H1 (cell line): ENCODE data around the gene NACAD. TPM values are rescaled to one million over a fixed set of nuclear protein-coding genes. Genes with fewer than 3 reads are reported as not detected.

Experiments used
- CTCF ChIA-PET: fragments of 300-600 bp; sonication (Branson Sonifier 250); formaldehyde crosslinking; loops from one replicate; lab custom pipeline; 2021; ENCODE audit not compliant: partially characterized antibody; lab: Charles Lee
- POLR2A ChIA-PET: fragments of 300-600 bp; sonication (Branson Sonifier 250); formaldehyde crosslinking; loops from one replicate; lab custom pipeline; 2021; ENCODE audit warnings: inconsistent platforms; ENCODE audit not compliant: partially characterized antibody; lab: Charles Lee
- DNase-seq, 2 experiments: peaks; one replicate each; pipeline versions ENCODE4 v3.0.0 to v3.0.0-alpha.2; 2010 to 2022; ENCODE audit warnings: low spot score in 2 of 2, low read depth in 1 of 2, mixed read lengths in 1 of 2
- FAIRE-seq: peaks from 2 replicates; lab custom pipeline; 2011; peaks lifted over from hg19 to GRCh38; lab: Jason Lieb, UNC
- H2AFZ ChIP-seq: 2 replicates; pipeline ENCODE4 v1.8.1; 2012; ENCODE audit warnings: low read length, inconsistent platforms
- H2AK5ac ChIP-seq: 2 replicates; pipeline ENCODE4 v1.6.1; 2013; ENCODE audit warnings: low read depth, low read length
- H2BK120ac ChIP-seq: replicated peaks from 2 replicates; pipeline ENCODE3; 2013; ENCODE audit warnings: low read depth, low read length, inconsistent platforms
- H2BK12ac ChIP-seq: 2 replicates; pipeline ENCODE4 v1.6.1; 2013; ENCODE audit warnings: low read depth, low read length
- H2BK15ac ChIP-seq: 2 replicates; pipeline ENCODE4 v1.6.1; 2013; ENCODE audit warnings: low read length
- H2BK20ac ChIP-seq: 2 replicates; pipeline ENCODE4 v1.6.1; 2013; ENCODE audit warnings: low read length
- H2BK5ac ChIP-seq: 2 replicates; pipeline ENCODE4 v1.6.1; 2013; ENCODE audit warnings: low read depth, low read length
- H3K14ac ChIP-seq: 2 replicates; pipeline ENCODE4 v1.6.1; 2013; ENCODE audit warnings: inconsistent platforms; ENCODE audit not compliant: insufficient read length
- H3K18ac ChIP-seq: 2 replicates; pipeline ENCODE4 v1.6.1; 2013; ENCODE audit warnings: low read length; ENCODE audit errors: extremely low read depth
- H3K23ac ChIP-seq: 2 replicates; pipeline ENCODE4 v1.6.1; 2013; ENCODE audit warnings: inconsistent platforms; ENCODE audit not compliant: insufficient read length
- H3K23me2 ChIP-seq: 2 replicates; pipeline ENCODE4 v1.6.1; 2013; ENCODE audit warnings: low read depth, low read length
- H3K27ac ChIP-seq: 2 replicates; pipeline ENCODE4 v1.6.1; 2011; ENCODE audit warnings: low read depth, low read length, inconsistent platforms
- H3K27me3 ChIP-seq, 4 experiments: replicated peaks in 1 of 4; 1 replicate in 1 of 4; 2 replicates in 3 of 4; pipeline versions ENCODE4 v1.6.1 to v1.8.1; 2011 to 2013; ENCODE audit warnings: low read length in 3 of 4, mild to moderate bottlenecking in 3 of 4, inconsistent platforms in 2 of 4, mixed read lengths in 2 of 4, moderate library complexity in 1 of 4; ENCODE audit not compliant: control insufficient read depth in 3 of 4, insufficient read depth in 3 of 4; ENCODE audit errors: extremely low read depth in 1 of 4
- H3K36me3 ChIP-seq, 4 experiments: 2 replicates each; pipeline versions ENCODE4 v1.6.1 to v1.8.1; 2011 to 2013; ENCODE audit warnings: mild to moderate bottlenecking in 4 of 4, low read length in 3 of 4, moderate library complexity in 2 of 4, control low read depth in 1 of 4, inconsistent platforms in 1 of 4; ENCODE audit not compliant: insufficient read depth in 4 of 4, control insufficient read depth in 2 of 4
- H3K4ac ChIP-seq: replicated peaks from 2 replicates; pipeline ENCODE3; 2013; ENCODE audit warnings: low read length, low read depth, mixed read lengths, inconsistent platforms; ENCODE audit not compliant: insufficient read length
- H3K4me1 ChIP-seq, 4 experiments: replicated peaks in 1 of 4; 1 replicate in 1 of 4; 2 replicates in 3 of 4; pipeline versions ENCODE4 v1.6.1 to v1.8.1; 2011 to 2013; ENCODE audit warnings: low read length in 3 of 4, inconsistent platforms in 2 of 4, mixed read lengths in 1 of 4; ENCODE audit not compliant: insufficient read depth in 4 of 4, control insufficient read depth in 3 of 4
- H3K4me2 ChIP-seq, 2 experiments: 2 replicates each; pipeline versions ENCODE4 v1.6.1 to v1.8.1; 2011 to 2013; ENCODE audit warnings: low read depth in 2 of 2, low read length in 2 of 2, control low read depth in 1 of 2, inconsistent platforms in 1 of 2, mild to moderate bottlenecking in 1 of 2; ENCODE audit not compliant: insufficient read depth in 1 of 2
- H3K4me3 ChIP-seq, 4 experiments: fragments of 200-600, 300-600 bp in 1 of 4; sonication (generic), shearing (Covaris generic), sonication (Bioruptor Twin) in 1 of 4; 2 replicates each; pipeline versions ENCODE4 v1.5.1 to v1.8.1; 2011 to 2016; ENCODE audit warnings: low read length in 4 of 4, low read depth in 3 of 4, control low read depth in 2 of 4, inconsistent platforms in 2 of 4, mild to moderate bottlenecking in 2 of 4, mixed read lengths in 1 of 4, moderate library complexity in 1 of 4; ENCODE audit not compliant: insufficient read depth in 2 of 4; ENCODE audit errors: extremely low read depth in 1 of 4
- H3K56ac ChIP-seq: replicated peaks from 2 replicates; pipeline ENCODE3; 2013; ENCODE audit warnings: low read depth, mild to moderate bottlenecking, mixed read lengths, low read length, inconsistent platforms; ENCODE audit not compliant: insufficient read length
- H3K79me1 ChIP-seq: 2 replicates; pipeline ENCODE4 v1.6.1; 2013; ENCODE audit warnings: low read depth, low read length, control low read depth
- H3K79me2 ChIP-seq, 2 experiments: 2 replicates each; pipeline versions ENCODE4 v1.6.1 to v1.8.1; 2012 to 2013; ENCODE audit warnings: low read length in 2 of 2, mild to moderate bottlenecking in 2 of 2, inconsistent platforms in 1 of 2; ENCODE audit not compliant: insufficient read depth in 2 of 2, control insufficient read depth in 1 of 2
- H3K9ac ChIP-seq, 4 experiments: replicated peaks in 1 of 4; 1 replicate in 1 of 4; 2 replicates in 3 of 4; pipeline versions ENCODE4 v1.6.1 to v1.8.1; 2011 to 2013; ENCODE audit warnings: low read depth in 3 of 4, low read length in 3 of 4, control low read depth in 2 of 4, mild to moderate bottlenecking in 2 of 4, moderate library complexity in 2 of 4, inconsistent platforms in 1 of 4; ENCODE audit errors: extremely low read depth in 1 of 4
- H3K9me3 ChIP-seq, 2 experiments: 2 replicates each; pipeline versions ENCODE4 v1.6.1 to v1.8.1; 2012 to 2013; ENCODE audit warnings: mild to moderate bottlenecking in 2 of 2, moderate library complexity in 2 of 2, control low read depth in 1 of 2, inconsistent platforms in 1 of 2, low read depth in 1 of 2, low read length in 1 of 2, mixed read lengths in 1 of 2; ENCODE audit not compliant: insufficient read depth in 2 of 2
- H4K20me1 ChIP-seq, 2 experiments: replicated peaks in 1 of 2; 2 replicates each; pipeline versions ENCODE3 to v1.8.1; 2011 to 2013; ENCODE audit warnings: inconsistent platforms in 2 of 2, low read length in 2 of 2, mild to moderate bottlenecking in 1 of 2; ENCODE audit not compliant: insufficient read depth in 2 of 2, control insufficient read depth in 1 of 2
- H4K5ac ChIP-seq: 2 replicates; pipeline ENCODE4 v1.6.1; 2013; ENCODE audit warnings: low read length, low read depth, mixed read lengths, inconsistent platforms; ENCODE audit not compliant: insufficient read length
- H4K8ac ChIP-seq: 2 replicates; pipeline ENCODE4 v1.8.0; 2013; ENCODE audit warnings: mild to moderate bottlenecking, moderate library complexity, low read length, inconsistent platforms; ENCODE audit not compliant: insufficient read depth; ENCODE audit errors: extremely low read depth
- H4K91ac ChIP-seq: replicated peaks from 2 replicates; pipeline ENCODE3; 2013; ENCODE audit warnings: low read length, mixed read lengths, inconsistent platforms; ENCODE audit not compliant: insufficient read length
- BACH1 ChIP-seq: IDR thresholded peaks from 2 replicates; pipeline ENCODE4 v1.6.1; 2012; ENCODE audit warnings: low read length, improper control_type of control experiment
- BCL11A ChIP-seq, 2 experiments: IDR thresholded peaks; one replicate each; pipeline ENCODE4 v1.6.1; 2011; ENCODE audit warnings: low read depth in 2 of 2, low read length in 2 of 2, mild to moderate bottlenecking in 2 of 2
- BRCA1 ChIP-seq: IDR thresholded peaks from 2 replicates; pipeline ENCODE4 v1.6.1; 2012; ENCODE audit warnings: low read depth, low read length, improper control_type of control experiment
- CBX5 ChIP-seq: fragments of 300-800, 300-1000 bp; sonication (generic); IDR thresholded peaks from 2 replicates; pipeline ENCODE4 v1.7.1; 2016; ENCODE audit warnings: antibody characterized with exemption, low read length, low read depth
- CTBP2 ChIP-seq: IDR thresholded peaks from 2 replicates; pipeline ENCODE4 v1.7.0; 2011; ENCODE audit warnings: borderline replicate concordance, mild to moderate bottlenecking, moderate library complexity, mixed read lengths, low read length; ENCODE audit not compliant: insufficient read depth, insufficient read length
- EZH2 ChIP-seq: fragments of 200-600 bp; sonication (generic); IDR thresholded peaks from 2 replicates; pipeline ENCODE4 v1.7.1; 2012; ENCODE audit warnings: low read depth, mild to moderate bottlenecking, moderate library complexity, low read length, inconsistent platforms; ENCODE audit not compliant: severe bottlenecking
- FOSL1 ChIP-seq: IDR thresholded peaks from 2 replicates; pipeline ENCODE4 v1.6.1; 2011; ENCODE audit warnings: mild to moderate bottlenecking, low read depth, low read length, moderate library complexity; ENCODE audit not compliant: insufficient read depth
- JUN ChIP-seq: IDR thresholded peaks from 2 replicates; pipeline ENCODE4 v1.6.1; 2011; ENCODE audit warnings: low read depth, mild to moderate bottlenecking, improper control_type of control experiment, low read length
- JUND ChIP-seq: IDR thresholded peaks from 2 replicates; pipeline ENCODE4 v1.6.1; 2011; ENCODE audit warnings: mild to moderate bottlenecking, improper control_type of control experiment, low read length
- KDM5A ChIP-seq: fragments of 200-600 bp; IDR thresholded peaks from 2 replicates; pipeline ENCODE4 v1.7.1; 2012; ENCODE audit warnings: mild to moderate bottlenecking, low read length, inconsistent platforms, mixed read lengths
- POLR2A ChIP-seq, 2 experiments: IDR thresholded peaks; 1 replicate in 1 of 2; 2 replicates in 1 of 2; pipeline ENCODE4 v1.6.1; 2011; ENCODE audit warnings: low read depth in 2 of 2, low read length in 2 of 2, mild to moderate bottlenecking in 2 of 2; ENCODE audit errors: control extremely low read depth in 1 of 2
- RBBP5 ChIP-seq: IDR thresholded peaks from 2 replicates; pipeline ENCODE4 v1.7.1; 2012; ENCODE audit warnings: low read depth, mild to moderate bottlenecking, inconsistent platforms, low read length, moderate library complexity, borderline replicate concordance
- TAF7 ChIP-seq: optimal IDR thresholded peaks from 2 replicates; pipeline ENCODE3; 2011; ENCODE audit warnings: low read depth, mild to moderate bottlenecking, inconsistent platforms, low read length, moderate library complexity, borderline replicate concordance
- TEAD4 ChIP-seq: IDR thresholded peaks from 2 replicates; pipeline ENCODE4 v1.6.1; 2012; ENCODE audit warnings: low read depth, low read length, inconsistent platforms, mixed read lengths
- WGBS, 2 experiments: shearing (Covaris generic) in 1 of 2; methylation state at CpG; one replicate each; pipeline versions ENCODE4 v1.1.6 to v1.1.7; 2013 to 2015; ENCODE audit warnings: low lambda C conversion rate in 2 of 2, mixed read lengths in 2 of 2, inconsistent platforms in 1 of 2, low coverage in 1 of 2, missing lambda C conversion rate in 1 of 2; ENCODE audit not compliant: insufficient replicate concordance in 2 of 2, insufficient coverage in 1 of 2, insufficient read length in 1 of 2; ENCODE audit errors: extremely low coverage in 1 of 2, missing lambda C conversion rate in 1 of 2; 5-methylcytosine and 5-hydroxymethylcytosine counted together
- polyA plus RNA-seq, 7 experiments: library from polyadenylated mRNA; depleted of rRNA in 3 of 7; stranded (reverse) in 5 of 7; unstranded in 2 of 7; fragments of >200 nt in 5 of 7; fragments of 200-250 nt in 2 of 7; gene quantifications; 1 replicate in 5 of 7; 2 replicates in 1 of 7; 4 replicates in 1 of 7; pipeline versions ENCODE4 v1.2.1 to v1.2.3, GENCODE V29; 2011 to 2013; ENCODE audit warnings: missing spikeins in 2 of 7, mixed read lengths in 2 of 7
- total RNA-seq: library from RNA; stranded (reverse); fragmentation: NEBNext Ultra II Directional; extraction: Animal tissue kit (Norgen Biotek cat#: 25700); gene quantifications from 2 replicates; pipeline ENCODE4 v1.2.1, GENCODE V29; 2021

NACAD gene
- total and polyA plus RNA-seq, 2 of the 8 experiments (the other 6 are each of a cell fraction or from before 2014, with no cell fraction given), result 1.3 to 6.0 TPM

DNA sequence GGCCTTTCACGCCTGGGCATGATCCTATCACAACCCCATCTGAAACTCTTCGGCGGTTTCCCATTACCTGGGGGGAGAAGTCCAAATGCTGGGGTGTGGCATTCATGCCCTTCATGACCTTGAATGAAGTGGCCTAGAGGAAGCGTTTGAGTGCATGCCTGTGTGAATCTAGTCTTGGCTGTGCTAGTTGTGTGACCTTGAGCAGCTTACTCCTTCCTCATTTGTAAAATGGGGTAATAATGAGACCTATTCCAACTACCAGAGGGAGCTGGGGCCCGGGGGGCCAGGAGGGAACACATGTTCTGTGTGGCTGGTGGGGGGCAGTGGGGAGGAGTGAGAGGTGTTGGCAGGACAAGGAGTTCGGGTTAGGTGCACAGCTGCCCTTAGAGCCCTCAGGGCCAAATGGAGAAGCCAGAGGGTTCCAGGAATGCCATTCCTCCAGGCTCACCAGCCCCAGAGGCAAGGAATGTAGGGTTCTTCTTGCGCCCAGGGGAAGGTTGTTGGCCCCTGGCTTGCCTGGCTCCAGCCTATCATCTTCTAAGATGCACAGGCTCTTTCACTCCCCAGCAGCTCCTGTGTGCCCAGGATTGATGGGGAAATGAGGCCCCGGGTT is 44.0 kb upstream of the NACAD start:
- Histone ChIP-seq H3K18ac (no peak overlapping the region), H3K9ac (no peak overlapping the region), H4K91ac (no peak overlapping the region), H3K9me3 (no peaks in the 10 kb centered on the region), H2BK12ac (no peak overlapping the region), H3K4me2 (no peak overlapping the region), H2BK120ac (no peak overlapping the region), H4K5ac (no peak overlapping the region), H3K4me1 (no peaks in the 10 kb centered on the region), H3K27ac (no peak overlapping the region), H2BK5ac (no peak overlapping the region), H3K4me3 (no peak overlapping the region), H2BK20ac (no peak overlapping the region), H3K79me1 (no peaks in the 10 kb centered on the region), H3K23me2 (no peaks in the 10 kb centered on the region), H3K14ac (no peak overlapping the region), H3K36me3 (no peaks in the 10 kb centered on the region), H2AFZ (no peak overlapping the region), H2AK5ac (no peak overlapping the region), H3K79me2 (no peaks in the 10 kb centered on the region), H3K4ac (no peak overlapping the region), H3K27me3 (no peaks in the 10 kb centered on the region), H3K23ac (no peak overlapping the region), H3K56ac (no peak overlapping the region), H4K8ac (peak overlapping the region; percentile 12; the same call in 1 of the 2 replicates), H4K20me1 (no peaks in the 10 kb centered on the region), H2BK15ac (no peak overlapping the region)
- 92% methylated on average over 8 of the region's 8 CpGs; no CpG with 5 or more reads in 1 of the 2 experiments for WGBS, 2 experiments
- no peak for TF ChIP-seq BRCA1
- TF ChIP-seq BCL11A (IDR thresholded peaks at IDR 0.05; ENCODE audit: low read depth in 2 of 2, low read length in 2 of 2), result no peak
- TF ChIP-seq JUND, result no peak
- no peak for TF ChIP-seq TAF7
- no peak for TF ChIP-seq TEAD4
- TF ChIP-seq BACH1, result no peak
- no peak for TF ChIP-seq CBX5
- TF ChIP-seq FOSL1, result no peak
- no peak for TF ChIP-seq EZH2
- no peak for TF ChIP-seq KDM5A
- TF ChIP-seq RBBP5, result no peak
- no peak for TF ChIP-seq POLR2A (IDR thresholded peaks at IDR 0.05; ENCODE audit: control extremely low read depth in 1 of 2, low read depth in 2 of 2, low read length in 2 of 2)
- TF ChIP-seq CTBP2, result no peak
- TF ChIP-seq JUN, result no peak
- FAIRE-seq, result no peak
- DNase-seq, result no peak
- POLR2A ChIA-PET, result interaction anchor here (0.6 kb wide), 2 partner anchors 93 to 918 kb away, joined by 3 read pairs; no protein-coding TSS in a partner anchor
- CTCF ChIA-PET, result interaction anchor here (0.6 to 6.1 kb wide), 3 partner anchors 40 to 160 kb away, joined by 3 to 105 read pairs (median 3); no protein-coding TSS in a partner anchor
